H9 (cell line): ENCODE data around the gene COA4. TPM values are rescaled to one million over a fixed set of nuclear protein-coding genes. Genes with fewer than 3 reads are reported as not detected.

Experiments
- DNase-seq: peaks from one replicate; pipeline ENCODE4 v3.0.0-alpha.2; 2017
- H2AFZ ChIP-seq: one replicate; pipeline ENCODE4 v1.6.1; 2013; ENCODE audit warnings: mild to moderate bottlenecking, low read length, control low read depth, moderate library complexity
- H2AK5ac ChIP-seq: 2 replicates; pipeline ENCODE4 v1.6.1; 2013; ENCODE audit warnings: low read length, control low read depth, mixed read lengths; ENCODE audit not compliant: insufficient read length
- H2BK120ac ChIP-seq: one replicate; pipeline ENCODE4 v1.6.1; 2013; ENCODE audit warnings: low read depth, mild to moderate bottlenecking, low read length, control low read depth, inconsistent platforms; ENCODE audit not compliant: poor library complexity, severe bottlenecking
- H2BK12ac ChIP-seq: 2 replicates; pipeline ENCODE4 v1.6.1; 2013; ENCODE audit warnings: low read length, control low read depth, mixed read lengths, low read depth; ENCODE audit not compliant: insufficient read length
- H2BK15ac ChIP-seq: 2 replicates; pipeline ENCODE4 v1.6.1; 2013; ENCODE audit warnings: low read depth, low read length, control low read depth
- H2BK20ac ChIP-seq: one replicate; pipeline ENCODE4 v1.6.1; 2013; ENCODE audit warnings: low read depth, mild to moderate bottlenecking, low read length, control low read depth, inconsistent platforms; ENCODE audit not compliant: poor library complexity, severe bottlenecking
- H2BK5ac ChIP-seq: 2 replicates; pipeline ENCODE4 v1.6.1; 2013; ENCODE audit warnings: low read length, control low read depth, mixed read lengths; ENCODE audit not compliant: insufficient read length
- H3K14ac ChIP-seq: 2 replicates; pipeline ENCODE4 v1.6.1; 2013; ENCODE audit warnings: low read length, control low read depth; ENCODE audit not compliant: insufficient read depth
- H3K18ac ChIP-seq: 2 replicates; pipeline ENCODE4 v1.6.1; 2013; ENCODE audit warnings: low read depth, mild to moderate bottlenecking, mixed read lengths, low read length, control low read depth; ENCODE audit not compliant: insufficient read length
- H3K23ac ChIP-seq: 2 replicates; pipeline ENCODE4 v1.6.1; 2013; ENCODE audit warnings: low read length, control low read depth, mixed read lengths, low read depth; ENCODE audit not compliant: insufficient read length
- H3K23me2 ChIP-seq: 2 replicates; pipeline ENCODE4 v1.6.1; 2013; ENCODE audit warnings: low read depth, mild to moderate bottlenecking, mixed read lengths, low read length, control low read depth; ENCODE audit not compliant: insufficient read length, poor library complexity, severe bottlenecking
- H3K27ac ChIP-seq: 2 replicates; pipeline ENCODE4 v1.5.1; 2013; ENCODE audit warnings: low read length, control low read depth, mixed read lengths, low read depth; ENCODE audit not compliant: insufficient read length
- H3K27me3 ChIP-seq: 2 replicates; pipeline ENCODE4 v1.6.1; 2013; ENCODE audit warnings: low read length, control low read depth, inconsistent platforms; ENCODE audit not compliant: insufficient read depth
- H3K4ac ChIP-seq: 2 replicates; pipeline ENCODE4 v1.6.1; 2013; ENCODE audit warnings: low read depth, mild to moderate bottlenecking, control low read depth, inconsistent platforms, low read length, moderate library complexity
- H3K4me1 ChIP-seq: 2 replicates; pipeline ENCODE4 v1.6.1; 2013; ENCODE audit warnings: low read length, control low read depth, inconsistent platforms; ENCODE audit not compliant: insufficient read depth
- H3K4me2 ChIP-seq: 2 replicates; pipeline ENCODE4 v1.6.1; 2013; ENCODE audit warnings: low read length, control low read depth, mixed read lengths; ENCODE audit not compliant: insufficient read length, insufficient read depth
- H3K56ac ChIP-seq: 2 replicates; pipeline ENCODE4 v1.6.1; 2013; ENCODE audit warnings: low read depth, mild to moderate bottlenecking, mixed read lengths, low read length, control low read depth; ENCODE audit not compliant: insufficient read length
- H3K79me1 ChIP-seq: 2 replicates; pipeline ENCODE4 v1.6.1; 2013; ENCODE audit warnings: low read depth, mild to moderate bottlenecking, moderate library complexity, low read length, control low read depth, inconsistent platforms; ENCODE audit not compliant: insufficient read depth, poor library complexity, severe bottlenecking
- H3K79me2 ChIP-seq: 2 replicates; pipeline ENCODE4 v1.6.1; 2013; ENCODE audit warnings: low read length, control low read depth, inconsistent platforms; ENCODE audit not compliant: insufficient read depth
- H3K9ac ChIP-seq: 2 replicates; pipeline ENCODE4 v1.6.1; 2013; ENCODE audit warnings: low read length, control low read depth, mixed read lengths; ENCODE audit not compliant: insufficient read length; ENCODE audit errors: extremely low read depth
- H3K9me3 ChIP-seq: one replicate; pipeline ENCODE4 v1.6.1; 2013; ENCODE audit warnings: low read depth, low read length, inconsistent platforms; ENCODE audit not compliant: control insufficient read depth
- H3T11ph ChIP-seq: one replicate; pipeline ENCODE4 v1.6.1; 2013; ENCODE audit warnings: mild to moderate bottlenecking, low read length, control low read depth, inconsistent platforms
- H4K20me1 ChIP-seq: one replicate; pipeline ENCODE4 v1.6.1; 2013; ENCODE audit not compliant: control insufficient read depth, insufficient read length, insufficient read depth
- H4K5ac ChIP-seq: 2 replicates; pipeline ENCODE4 v1.6.1; 2013; ENCODE audit warnings: low read depth, mild to moderate bottlenecking, mixed read lengths, low read length, control low read depth; ENCODE audit not compliant: insufficient read length
- H4K8ac ChIP-seq: replicated peaks from 2 replicates; pipeline ENCODE4 v1.6.1; 2013; ENCODE audit warnings: low read length, control low read depth, mixed read lengths, low read depth; ENCODE audit not compliant: insufficient read length
- H4K91ac ChIP-seq: 2 replicates; pipeline ENCODE4 v1.6.1; 2013; ENCODE audit warnings: low read depth, mild to moderate bottlenecking, moderate library complexity, mixed read lengths, low read length, control low read depth; ENCODE audit not compliant: insufficient read length
- H3K27ac Mint-ChIP-seq, 3 experiments: 2 replicates in 2 of 3; 3 replicates in 1 of 3; pipeline ENCODE4 v1.8.0; 2020 to 2021; ENCODE audit warnings: mixed read lengths in 3 of 3, mild to moderate bottlenecking in 1 of 3, moderate library complexity in 1 of 3
- H3K27me3 Mint-ChIP-seq: 2 replicates; pipeline ENCODE4 v1.8.0; 2021; ENCODE audit warnings: low read depth, mild to moderate bottlenecking, moderate library complexity, mixed read lengths
- H3K36me3 Mint-ChIP-seq, 3 experiments: 2 replicates in 2 of 3; 3 replicates in 1 of 3; pipeline ENCODE4 v1.8.0; 2020 to 2021; ENCODE audit warnings: low read depth in 3 of 3, mixed read lengths in 3 of 3; ENCODE audit not compliant: insufficient read depth in 1 of 3
- H3K4me1 Mint-ChIP-seq, 2 experiments: 2 replicates each; pipeline ENCODE4 v1.8.0; 2020; ENCODE audit warnings: mixed read lengths in 2 of 2
- H3K4me3 Mint-ChIP-seq, 2 experiments: 2 replicates in 1 of 2; 3 replicates in 1 of 2; pipeline ENCODE4 v1.8.0; 2020 to 2021; ENCODE audit warnings: mild to moderate bottlenecking in 2 of 2, mixed read lengths in 2 of 2, moderate library complexity in 1 of 2
- H3K9me3 Mint-ChIP-seq, 2 experiments: 2 replicates in 1 of 2; 3 replicates in 1 of 2; pipeline ENCODE4 v1.8.0; 2020; ENCODE audit warnings: mild to moderate bottlenecking in 2 of 2, mixed read lengths in 2 of 2, moderate library complexity in 1 of 2
- CTCF ChIP-seq: fragments of 200-600 bp; sonication (generic); conservative IDR thresholded peaks from 3 replicates; pipeline ENCODE4 v1.8.0; 2021; ENCODE audit warnings: antibody characterized with exemption, mild to moderate bottlenecking
- WGBS: extraction: QIAGEN DNeasy Blood & Tissue Kit; methylation state at CpG from one replicate; pipeline ENCODE4 v1.1.7; 2013; ENCODE audit warnings: missing lambda C conversion rate, low lambda C conversion rate, mixed read lengths; ENCODE audit not compliant: insufficient read length; ENCODE audit errors: extremely low coverage; 5-methylcytosine and 5-hydroxymethylcytosine counted together
- total RNA-seq: library from RNA; stranded (reverse); gene quantifications from 2 replicates; pipeline ENCODE4 v1.2.1, GENCODE V29; 2021

Gene COA4
- total RNA-seq, 1 experiment from 2014 or later, result 116 TPM

GRCh38 chr11:73878771-73879170 is 2.1 kb upstream of the COA4 start:
- H3K27me3 ChIP-seq, result no peaks in the 10 kb centered on the region
- H2BK15ac ChIP-seq, result no peak overlapping the region
- H3K79me2 ChIP-seq, result peaks cover 9% of the 10 kb centered on the region; the same call in 1 of the 2 replicates
- no peak overlapping the region for H3K18ac ChIP-seq
- H3K14ac ChIP-seq, result no peak overlapping the region
- no CpG with 5 or more reads among the region's 1 CpG for WGBS
- H3K9ac ChIP-seq, result no peak overlapping the region
- no peak overlapping the region; a peak in 1 of 5 replicates for H3K4me3 Mint-ChIP-seq
- no peaks in the 10 kb centered on the region for H3K9me3 ChIP-seq
- no peak for TF ChIP-seq CTCF
- no peak overlapping the region for H4K8ac ChIP-seq
- H3K27me3 Mint-ChIP-seq, result no peaks in the 10 kb centered on the region
- H2BK120ac ChIP-seq, result no peak overlapping the region
- no peak overlapping the region for H3K27ac Mint-ChIP-seq
- no peak overlapping the region for H2AK5ac ChIP-seq
- H3K4ac ChIP-seq, result no peak overlapping the region
- no peak overlapping the region for H2BK5ac ChIP-seq
- H4K5ac ChIP-seq, result no peak overlapping the region
- no peak overlapping the region for H3K56ac ChIP-seq
- H3K4me1 ChIP-seq, result 0 out of 2 replicates have a peak, but pooled peaks cover 3% of the 10 kb centered on the region
- H4K20me1 ChIP-seq, result no peaks in the 10 kb centered on the region
- H3K4me2 ChIP-seq, result no peak overlapping the region
- no peak overlapping the region for H3T11ph ChIP-seq
- no peak overlapping the region for H2AFZ ChIP-seq
- no peaks in the 10 kb centered on the region; a peak in 1 of 5 replicates for H3K9me3 Mint-ChIP-seq
- H3K36me3 Mint-ChIP-seq, result peaks cover 9 to 34% (median 30%) of the 10 kb centered on the region in 3 experiments; a peak in 6 of 7 replicates
- no peak overlapping the region for H2BK12ac ChIP-seq
- H4K91ac ChIP-seq, result no peak overlapping the region
- no peak overlapping the region for H2BK20ac ChIP-seq
- peaks cover 9% of the 10 kb centered on the region for H3K79me1 ChIP-seq
- no peak for DNase-seq
- H3K23me2 ChIP-seq, result peaks cover 11% of the 10 kb centered on the region
- H3K23ac ChIP-seq, result no peak overlapping the region
- H3K27ac ChIP-seq, result no peak overlapping the region
- peaks cover 18 to 23% of the 10 kb centered on the region in 2 experiments for H3K4me1 Mint-ChIP-seq
